Measurements from ENCODE around the gene SARDH.

DNA sequence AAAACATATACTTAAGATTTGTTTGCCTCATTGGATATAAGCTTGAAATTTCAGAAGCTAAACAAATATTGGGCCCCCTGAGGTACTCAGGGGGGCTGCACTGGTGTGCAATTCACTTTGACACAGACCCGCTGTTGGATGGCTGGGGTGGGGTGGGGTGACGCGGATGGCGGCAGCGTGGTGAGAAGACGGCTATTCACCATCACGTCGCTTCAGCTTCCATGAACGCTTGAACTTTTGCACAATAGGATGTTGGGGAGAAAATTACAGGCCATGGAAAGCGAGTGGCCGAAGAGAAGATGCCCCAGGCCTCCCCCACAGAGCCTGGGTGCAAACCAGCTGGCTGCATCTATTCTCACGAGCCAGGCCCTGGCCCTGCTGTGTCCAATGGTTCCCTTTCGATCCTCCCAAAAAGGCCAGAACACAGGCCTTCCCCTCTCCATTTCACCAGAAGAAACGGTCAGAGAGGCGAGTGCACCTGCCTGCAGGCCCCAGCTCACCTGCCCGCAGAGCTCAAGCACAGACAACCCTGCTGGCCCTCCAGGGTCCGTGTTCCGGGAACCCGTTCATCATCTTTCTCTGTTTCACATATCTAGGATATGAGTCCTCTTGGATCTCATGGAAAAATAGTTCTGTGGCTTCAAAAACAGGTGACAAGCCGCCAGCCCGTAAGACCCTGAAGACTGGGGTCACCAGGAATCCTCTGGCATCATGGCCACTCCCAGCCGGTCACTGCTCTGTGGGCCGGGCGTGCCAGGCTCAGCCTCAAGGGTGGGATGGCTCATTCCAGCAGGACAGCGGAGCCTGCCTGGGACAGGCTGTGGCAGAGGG is 46.8 kb upstream of the SARDH start:
- no peak for TF ChIP-seq TAF1 (IDR thresholded peaks at IDR 0.05; ENCODE audit: low read depth)
- TF ChIP-seq RAD21 (conservative IDR thresholded peaks at IDR 0.05): no peak
- TF ChIP-seq EZH2 (IDR thresholded peaks at IDR 0.05; ENCODE audit: borderline replicate concordance, insufficient read depth, low read length, poor library complexity, severe bottlenecking): no peak
- TF ChIP-seq, protein P1, sequence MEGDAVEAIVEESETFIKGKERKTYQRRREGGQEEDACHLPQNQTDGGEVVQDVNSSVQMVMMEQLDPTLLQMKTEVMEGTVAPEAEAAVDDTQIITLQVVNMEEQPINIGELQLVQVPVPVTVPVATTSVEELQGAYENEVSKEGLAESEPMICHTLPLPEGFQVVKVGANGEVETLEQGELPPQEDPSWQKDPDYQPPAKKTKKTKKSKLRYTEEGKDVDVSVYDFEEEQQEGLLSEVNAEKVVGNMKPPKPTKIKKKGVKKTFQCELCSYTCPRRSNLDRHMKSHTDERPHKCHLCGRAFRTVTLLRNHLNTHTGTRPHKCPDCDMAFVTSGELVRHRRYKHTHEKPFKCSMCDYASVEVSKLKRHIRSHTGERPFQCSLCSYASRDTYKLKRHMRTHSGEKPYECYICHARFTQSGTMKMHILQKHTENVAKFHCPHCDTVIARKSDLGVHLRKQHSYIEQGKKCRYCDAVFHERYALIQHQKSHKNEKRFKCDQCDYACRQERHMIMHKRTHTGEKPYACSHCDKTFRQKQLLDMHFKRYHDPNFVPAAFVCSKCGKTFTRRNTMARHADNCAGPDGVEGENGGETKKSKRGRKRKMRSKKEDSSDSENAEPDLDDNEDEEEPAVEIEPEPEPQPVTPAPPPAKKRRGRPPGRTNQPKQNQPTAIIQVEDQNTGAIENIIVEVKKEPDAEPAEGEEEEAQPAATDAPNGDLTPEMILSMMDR (IDR thresholded peaks at IDR 0.05; ENCODE audit: poor library complexity, severe bottlenecking): no peak

All from neural cell (in vitro differentiated cells).